Osteoblast (primary cell): ENCODE measurements around the gene USP2. TPM values are rescaled to one million over a fixed set of nuclear protein-coding genes. Genes with fewer than 3 reads are reported as not detected.

Source experiments
- DNase-seq: peaks from one replicate; pipeline ENCODE4 v3.0.0; 2011; ENCODE audit warnings: low spot score, mixed read lengths; ENCODE audit not compliant: insufficient read length; ENCODE audit errors: missing footprints
- H2AFZ ChIP-seq: 2 replicates; pipeline ENCODE4 v1.6.0; 2011; ENCODE audit warnings: mild to moderate bottlenecking, low read length
- H3K27ac ChIP-seq: 2 replicates; pipeline ENCODE4 v1.5.1; 2011; ENCODE audit warnings: mild to moderate bottlenecking, low read depth, low read length, moderate library complexity
- H3K27me3 ChIP-seq: 2 replicates; pipeline ENCODE4 v1.6.0; 2012; ENCODE audit warnings: mild to moderate bottlenecking, control low read depth, inconsistent platforms, low read length, moderate library complexity; ENCODE audit not compliant: insufficient read depth
- H3K36me3 ChIP-seq: 2 replicates; pipeline ENCODE4 v1.5.1; 2011; ENCODE audit warnings: mild to moderate bottlenecking, low read length, control low read depth, moderate library complexity; ENCODE audit not compliant: insufficient read depth
- H3K4me1 ChIP-seq: 2 replicates; pipeline ENCODE4 v1.5.1; 2011; ENCODE audit warnings: mild to moderate bottlenecking, low read length, control low read depth, moderate library complexity; ENCODE audit not compliant: insufficient read depth
- H3K4me2 ChIP-seq: 2 replicates; pipeline ENCODE4 v1.6.0; 2011; ENCODE audit warnings: mild to moderate bottlenecking, low read length; ENCODE audit not compliant: insufficient read depth
- H3K4me3 ChIP-seq: fragments of 200-600 bp; sonication (generic); 3 replicates; pipeline ENCODE4 v1.5.1; 2012; ENCODE audit warnings: mild to moderate bottlenecking, low read length, inconsistent platforms; ENCODE audit not compliant: insufficient read depth
- H3K79me2 ChIP-seq: 2 replicates; pipeline ENCODE4 v1.6.0; 2012; ENCODE audit warnings: mild to moderate bottlenecking, low read length, control low read depth, inconsistent platforms; ENCODE audit not compliant: insufficient read depth
- H3K9me3 ChIP-seq: 2 replicates; pipeline ENCODE4 v1.5.1; 2011; ENCODE audit warnings: low read depth, low read length, control low read depth
- H4K20me1 ChIP-seq: 2 replicates; pipeline ENCODE4 v1.6.0; 2012; ENCODE audit warnings: mild to moderate bottlenecking, low read length, control low read depth; ENCODE audit not compliant: insufficient read depth
- CTCF ChIP-seq: IDR thresholded peaks from 2 replicates; pipeline ENCODE4 v1.5.1; 2011; ENCODE audit warnings: mild to moderate bottlenecking, low read depth, low read length, moderate library complexity; ENCODE audit errors: extremely low read depth
- total RNA-seq: library from RNA; depleted of rRNA; stranded (reverse); fragments of >200 nt; gene quantifications from 2 replicates; pipeline ENCODE4 v1.2.3, GENCODE V29; 2012

USP2 gene
- total RNA-seq, 1 donor, result 0.36 TPM

- peaks cover 3% of the 10 kb centered on the region for H3K27me3 ChIP-seq
- H3K4me2 ChIP-seq, result no peak overlapping the region
- no peaks in the 10 kb centered on the region for H4K20me1 ChIP-seq
- H3K4me3 ChIP-seq, result no peak overlapping the region
- H3K4me1 ChIP-seq, result peaks cover 41% of the 10 kb centered on the region
- no peak overlapping the region for H2AFZ ChIP-seq
- TF ChIP-seq CTCF, result no peak
- H3K36me3 ChIP-seq, result no peaks in the 10 kb centered on the region
- no peak for DNase-seq
- H3K27ac ChIP-seq, result no peak overlapping the region
- no peaks in the 10 kb centered on the region for H3K79me2 ChIP-seq
- H3K9me3 ChIP-seq, result no peaks in the 10 kb centered on the region
Observed at GRCh38 chr11:119377961-119378667, 3.4 kb downstream of the USP2 start.

DNA sequence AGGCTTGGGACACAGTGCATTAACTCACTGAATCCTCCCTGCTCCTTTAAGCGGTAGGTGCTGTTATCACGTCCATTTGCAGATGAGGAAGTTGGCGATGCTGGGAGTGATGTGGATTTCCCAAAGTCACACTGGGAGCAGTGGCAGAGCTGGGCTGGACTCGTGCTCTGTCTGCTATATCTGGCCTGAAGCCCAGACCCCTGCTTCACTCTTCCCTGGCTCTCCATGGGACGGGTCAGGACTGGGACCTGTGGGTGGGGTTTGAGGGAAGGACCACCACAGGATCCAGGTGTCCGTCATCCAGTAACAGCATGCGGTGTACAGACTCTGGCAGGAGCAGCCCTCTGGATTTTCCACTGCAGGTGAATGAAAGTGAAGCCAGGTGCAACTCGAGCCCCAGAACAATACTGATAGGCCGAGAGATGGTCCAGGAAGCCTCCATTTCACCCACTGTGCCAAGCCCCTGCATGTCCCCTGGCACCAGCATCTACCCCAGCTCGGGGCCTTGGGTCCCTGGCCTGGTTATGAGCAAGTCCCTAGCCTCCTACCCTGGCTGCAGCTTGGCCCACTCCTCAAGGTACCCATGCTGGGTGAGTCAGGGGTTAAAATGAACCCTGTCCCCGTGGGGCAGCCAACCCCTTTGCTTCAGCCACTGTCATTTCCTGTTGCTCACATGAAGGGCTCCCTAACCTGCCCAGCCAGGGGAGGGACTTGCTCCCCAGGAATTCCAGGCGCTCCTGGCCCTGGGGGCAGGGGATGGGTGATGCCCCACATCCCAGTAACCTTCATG lies 4.2 kb downstream of the USP2 start:
- DNase-seq, result no peak
- Histone ChIP-seq H2AFZ (no peak overlapping the region), H3K9me3 (no peaks in the 10 kb centered on the region), H3K4me2 (no peak overlapping the region), H3K4me1 (peaks cover 41% of the 10 kb centered on the region), H3K27ac (peak overlapping the region; percentile 40), H3K27me3 (no peaks in the 10 kb centered on the region), H3K36me3 (no peaks in the 10 kb centered on the region), H3K4me3 (no peak overlapping the region), H3K79me2 (no peaks in the 10 kb centered on the region), H4K20me1 (no peaks in the 10 kb centered on the region)
- TF ChIP-seq CTCF, result no peak

DNA sequence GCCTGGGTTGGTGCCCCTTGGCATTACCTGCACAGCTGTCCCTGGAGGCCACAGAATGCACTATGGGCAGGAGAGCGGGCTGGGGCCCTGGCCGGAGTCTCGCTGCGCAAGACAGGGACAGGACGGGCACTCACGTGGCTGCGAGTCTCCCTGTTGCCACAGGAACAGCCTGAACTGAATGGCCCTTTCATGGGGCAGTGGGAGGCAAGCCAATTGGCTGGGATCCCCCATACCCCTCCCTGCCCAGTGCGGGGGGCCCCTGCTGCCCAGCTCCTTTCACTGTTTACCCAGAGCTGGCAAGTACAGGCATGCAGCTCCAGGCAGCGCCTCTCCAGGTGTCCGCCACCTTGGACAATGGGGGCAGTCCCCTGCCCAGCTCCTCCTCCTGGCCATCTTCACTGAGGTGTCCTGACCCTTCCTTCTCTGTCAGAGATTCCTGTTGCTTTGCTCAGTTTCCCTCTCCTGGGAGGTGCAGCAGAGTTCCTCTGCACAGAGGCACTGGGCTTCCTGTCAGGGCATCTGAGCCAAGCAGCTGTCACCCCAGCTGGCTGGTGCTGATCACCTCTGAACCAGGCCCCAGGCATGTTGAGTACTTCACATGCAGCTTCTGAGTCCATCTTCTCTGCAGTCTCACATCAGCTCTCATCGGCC lies 5.2 kb downstream of the USP2 start:
- peak overlapping the region; percentile 6 for H3K4me2 ChIP-seq

More for the DNA sequence above, 5.2 kb downstream of the USP2 start:
- H3K4me3 ChIP-seq, result no peak overlapping the region
- H3K36me3 ChIP-seq, result no peaks in the 10 kb centered on the region
- peak overlapping the region; percentile 57 for H3K27ac ChIP-seq
- H3K79me2 ChIP-seq, result no peaks in the 10 kb centered on the region
- TF ChIP-seq CTCF, result no peak
- DNase-seq, result no peak
- H2AFZ ChIP-seq, result peak overlapping the region; percentile 5
- no peaks in the 10 kb centered on the region for H3K9me3 ChIP-seq
- H3K27me3 ChIP-seq, result no peaks in the 10 kb centered on the region
- no peaks in the 10 kb centered on the region for H4K20me1 ChIP-seq
- H3K4me1 ChIP-seq, result peaks cover 41% of the 10 kb centered on the region
